Smooth muscle cell (in vitro differentiated cells): ENCODE measurements around the gene ALKBH3. TPM values are rescaled to one million over a fixed set of nuclear protein-coding genes. Genes with fewer than 3 reads are reported as not detected.

ENCODE experiments used
- DNase-seq: peaks from one replicate; lab custom pipeline; 2025; ENCODE audit not compliant: unreplicated experiment; lab: John Stamatoyannopoulos, UW
- H2AFZ ChIP-seq: fragments of 200-600 bp; sonication (generic); 2 replicates; pipeline ENCODE4 v1.6.0; 2016; ENCODE audit warnings: antibody characterized with exemption, low read depth, mild to moderate bottlenecking
- H3F3A ChIP-seq: fragments of 200-600 bp; sonication (generic); 2 replicates; pipeline ENCODE4 v1.6.0; 2017; ENCODE audit warnings: antibody characterized with exemption, low read depth
- H3K27ac ChIP-seq: fragments of 200-600 bp; sonication (generic); 2 replicates; pipeline ENCODE4 v1.5.1; 2016; ENCODE audit warnings: low read depth, mild to moderate bottlenecking
- H3K27me3 ChIP-seq: fragments of 200-600 bp; sonication (generic); 2 replicates; pipeline ENCODE4 v1.6.1; 2016; ENCODE audit warnings: low read depth, mild to moderate bottlenecking
- H3K36me3 ChIP-seq: fragments of 200-600 bp; sonication (generic); 2 replicates; pipeline ENCODE4 v1.5.1; 2016; ENCODE audit warnings: low read depth
- H3K4me1 ChIP-seq: fragments of 200-600 bp; sonication (generic); 2 replicates; pipeline ENCODE4 v1.5.1; 2016; ENCODE audit warnings: low read depth
- H3K4me2 ChIP-seq: fragments of 200-600 bp; sonication (generic); 2 replicates; pipeline ENCODE4 v1.6.0; 2016; ENCODE audit warnings: mild to moderate bottlenecking
- H3K4me3 ChIP-seq: fragments of 200-600 bp; sonication (generic); 2 replicates; pipeline ENCODE4 v1.5.1; 2016; ENCODE audit warnings: mild to moderate bottlenecking
- H3K79me2 ChIP-seq: fragments of 200-600 bp; sonication (generic); 2 replicates; pipeline ENCODE4 v1.6.0; 2016; ENCODE audit warnings: low read depth, mild to moderate bottlenecking
- H3K9ac ChIP-seq: fragments of 200-600 bp; sonication (generic); 2 replicates; pipeline ENCODE4 v1.6.0; 2016; ENCODE audit warnings: low read depth
- H3K9me3 ChIP-seq: fragments of 200-600 bp; sonication (generic); replicated peaks from 2 replicates; pipeline ENCODE4 v1.5.1; 2016; ENCODE audit warnings: low read depth
- H4K20me1 ChIP-seq: fragments of 200-600 bp; sonication (generic); 2 replicates; pipeline ENCODE4 v1.6.0; 2016; ENCODE audit warnings: low read depth
- WGBS: methylation state at CpG from one replicate; pipeline ENCODE4 v1.1.7; 2016; ENCODE audit warnings: low lambda C conversion rate; 5-methylcytosine and 5-hydroxymethylcytosine counted together
- polyA plus RNA-seq: library from polyadenylated mRNA; unstranded; fragments of >200 nt; fragmentation: Nextera tagmentation; extraction: Ambion mirVana; gene quantifications from 2 replicates; pipeline ENCODE4 v1.2.1, GENCODE V29; 2016
- total RNA-seq: library from RNA; depleted of rRNA; stranded (reverse); fragments of >200 nt; gene quantifications from 2 replicates; pipeline ENCODE4 v1.2.3, GENCODE V29; 2014
- TF ChIP-seq, protein P1 (sequence below): fragments of 200-600 bp; sonication (generic); IDR thresholded peaks from 2 replicates; pipeline ENCODE4 v1.5.1; 2017; ENCODE audit warnings: borderline replicate concordance, mild to moderate bottlenecking, antibody characterized with exemption; ENCODE audit not compliant: insufficient read depth, poor library complexity, severe bottlenecking

The ALKBH3 gene
- total and polyA plus RNA-seq, 2 experiments from 2014 or later: 29.9 to 34.3 TPM

DNA sequence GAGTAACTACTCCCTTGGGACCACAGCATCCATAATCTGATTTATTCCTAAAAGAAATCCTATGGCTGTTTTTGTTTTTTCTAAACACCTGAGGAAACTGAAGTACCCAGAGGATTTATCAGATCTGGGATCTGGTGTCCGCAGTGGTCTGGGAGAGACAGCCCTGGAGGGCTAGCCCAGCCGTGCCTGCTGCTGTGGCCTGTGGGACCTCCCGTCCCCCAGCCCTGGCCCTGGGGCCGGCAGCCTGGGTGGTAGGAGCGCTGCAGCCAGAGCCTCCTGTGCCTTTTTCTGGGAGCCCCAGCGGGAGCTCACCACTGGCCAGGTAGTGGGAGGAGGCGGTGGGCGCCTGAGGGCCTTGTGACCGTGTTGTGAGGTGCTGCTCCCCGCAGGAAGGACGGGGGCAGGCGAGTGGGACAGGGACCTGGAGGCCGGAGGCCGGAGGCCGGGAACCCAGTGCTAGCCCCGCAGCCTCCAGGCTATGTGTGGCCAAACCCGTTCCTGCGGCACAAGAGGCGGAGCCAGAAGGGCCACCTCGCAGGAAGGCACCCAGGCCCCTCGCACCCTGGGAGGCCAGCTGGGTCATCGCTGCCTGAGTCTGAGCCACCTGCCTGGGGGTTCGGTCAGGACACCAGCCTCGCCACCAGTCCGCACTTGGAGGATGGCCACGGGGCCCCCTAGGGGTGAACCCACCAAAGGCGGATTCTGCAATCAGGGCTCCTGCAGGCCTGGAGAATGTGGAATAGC, 43.7 kb downstream of the ALKBH3 start:
- TF ChIP-seq, protein P1, sequence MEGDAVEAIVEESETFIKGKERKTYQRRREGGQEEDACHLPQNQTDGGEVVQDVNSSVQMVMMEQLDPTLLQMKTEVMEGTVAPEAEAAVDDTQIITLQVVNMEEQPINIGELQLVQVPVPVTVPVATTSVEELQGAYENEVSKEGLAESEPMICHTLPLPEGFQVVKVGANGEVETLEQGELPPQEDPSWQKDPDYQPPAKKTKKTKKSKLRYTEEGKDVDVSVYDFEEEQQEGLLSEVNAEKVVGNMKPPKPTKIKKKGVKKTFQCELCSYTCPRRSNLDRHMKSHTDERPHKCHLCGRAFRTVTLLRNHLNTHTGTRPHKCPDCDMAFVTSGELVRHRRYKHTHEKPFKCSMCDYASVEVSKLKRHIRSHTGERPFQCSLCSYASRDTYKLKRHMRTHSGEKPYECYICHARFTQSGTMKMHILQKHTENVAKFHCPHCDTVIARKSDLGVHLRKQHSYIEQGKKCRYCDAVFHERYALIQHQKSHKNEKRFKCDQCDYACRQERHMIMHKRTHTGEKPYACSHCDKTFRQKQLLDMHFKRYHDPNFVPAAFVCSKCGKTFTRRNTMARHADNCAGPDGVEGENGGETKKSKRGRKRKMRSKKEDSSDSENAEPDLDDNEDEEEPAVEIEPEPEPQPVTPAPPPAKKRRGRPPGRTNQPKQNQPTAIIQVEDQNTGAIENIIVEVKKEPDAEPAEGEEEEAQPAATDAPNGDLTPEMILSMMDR: peak; percentile 11
- H3K9ac ChIP-seq: peak overlapping the region; percentile 92
- no peak for DNase-seq
- no peak overlapping the region for H3K4me3 ChIP-seq
- no peaks in the 10 kb centered on the region for H4K20me1 ChIP-seq
- peak overlapping the region; percentile 60 for H3K4me2 ChIP-seq
- H3F3A ChIP-seq: peaks cover 18% of the 10 kb centered on the region
- WGBS: 82% methylated on average over 26 of the region's 27 CpGs
- peak overlapping the region; percentile 98 for H3K27ac ChIP-seq
- no peaks in the 10 kb centered on the region for H3K79me2 ChIP-seq
- H3K4me1 ChIP-seq: peaks cover 22% of the 10 kb centered on the region
- no peaks in the 10 kb centered on the region for H3K36me3 ChIP-seq
- no peak overlapping the region for H2AFZ ChIP-seq
- H3K9me3 ChIP-seq: no peaks in the 10 kb centered on the region
- H3K27me3 ChIP-seq: no peaks in the 10 kb centered on the region

DNA sequence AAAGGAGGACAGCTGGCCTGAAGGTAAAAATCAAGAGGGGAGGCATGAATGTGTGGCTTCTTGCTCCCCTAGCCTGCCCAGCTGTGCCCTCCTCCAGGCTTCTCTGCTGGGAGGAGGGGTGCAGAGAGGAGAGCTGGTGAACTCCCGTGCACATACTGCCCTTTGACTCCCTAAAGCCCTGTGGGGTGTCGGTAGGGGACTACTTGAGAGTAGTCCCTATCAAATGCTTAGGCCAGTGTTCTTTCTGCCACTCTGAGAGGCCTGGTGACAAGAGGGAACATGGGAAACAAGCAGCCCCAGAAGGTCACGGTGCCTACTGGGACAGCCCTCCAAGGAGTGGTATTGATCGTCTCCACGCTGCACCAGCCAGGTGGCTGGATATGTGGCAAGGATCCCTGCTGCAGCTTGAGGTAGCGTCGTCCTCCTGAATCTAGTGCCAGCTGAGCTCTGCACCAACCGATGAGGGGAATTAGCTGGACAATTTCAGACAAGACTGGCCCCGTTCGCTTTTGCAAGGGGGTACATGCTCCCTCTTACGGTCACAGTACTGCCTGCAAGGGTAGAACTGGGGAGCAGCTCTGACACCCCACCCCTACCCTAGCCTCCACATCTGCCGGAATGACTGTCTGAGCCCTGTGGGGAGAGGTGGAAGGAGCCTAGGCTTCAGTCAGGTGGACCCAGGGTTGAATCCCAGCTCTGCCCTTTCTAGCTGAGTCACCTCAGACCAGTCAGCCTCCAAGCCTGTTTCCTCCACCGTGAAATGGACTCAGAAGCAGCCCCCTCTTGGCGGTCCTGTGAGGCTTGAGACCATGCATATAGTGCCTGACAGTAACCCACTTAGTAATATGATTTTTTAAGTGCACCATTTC, 44.7 kb downstream of the ALKBH3 start:
- H3K27me3 ChIP-seq: no peaks in the 10 kb centered on the region
- H4K20me1 ChIP-seq: no peaks in the 10 kb centered on the region
- no peak overlapping the region for H3K4me2 ChIP-seq
- H3K27ac ChIP-seq: no peak overlapping the region
- H3K36me3 ChIP-seq: no peaks in the 10 kb centered on the region
- no peak overlapping the region for H3K4me3 ChIP-seq
- no peaks in the 10 kb centered on the region for H3K9me3 ChIP-seq
- H3K4me1 ChIP-seq: peaks cover 22% of the 10 kb centered on the region
- H3K9ac ChIP-seq: no peak overlapping the region
- no peaks in the 10 kb centered on the region for H3K79me2 ChIP-seq
- TF ChIP-seq, protein P1: no peak
- peaks cover 9% of the 10 kb centered on the region for H3F3A ChIP-seq
- DNase-seq: no peak
- no peak overlapping the region for H2AFZ ChIP-seq
- WGBS: 89% methylated on average over 14 of the region's 14 CpGs

DNA sequence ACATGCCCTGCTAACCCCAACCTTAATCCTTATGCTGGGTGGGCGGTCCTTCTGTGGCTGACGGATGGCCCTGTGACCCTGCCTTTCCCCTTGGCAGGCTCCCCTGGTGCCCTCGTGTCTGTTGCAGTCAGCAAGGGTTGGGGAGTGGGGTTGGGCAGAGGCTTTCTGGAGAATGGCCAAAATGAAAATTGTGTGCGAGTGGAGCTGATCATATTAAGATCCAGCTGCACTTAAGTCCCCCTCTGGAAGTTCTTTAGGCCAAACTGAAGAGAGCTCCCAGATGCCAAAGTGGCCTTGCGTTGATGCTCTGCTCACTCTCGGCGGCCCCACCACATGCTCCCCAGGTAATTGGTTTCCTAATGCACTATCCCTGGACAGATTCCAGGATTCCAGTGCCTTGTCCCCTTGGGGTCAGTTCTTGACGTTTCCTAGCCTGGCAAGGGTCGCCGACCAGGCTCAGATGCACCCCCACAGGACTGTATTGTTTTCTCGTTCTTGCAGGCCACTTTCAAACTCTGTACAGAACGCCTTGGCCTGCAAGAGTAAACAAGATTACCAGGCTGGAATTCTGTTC, 45.4 kb downstream of the ALKBH3 start:
- Histone ChIP-seq H4K20me1 (no peaks in the 10 kb centered on the region), H3F3A (peaks cover 7% of the 10 kb centered on the region), H3K27ac (no peak overlapping the region), H3K9me3 (no peaks in the 10 kb centered on the region), H2AFZ (no peak overlapping the region), H3K4me3 (no peak overlapping the region), H3K4me2 (no peak overlapping the region), H3K4me1 (peaks cover 22% of the 10 kb centered on the region), H3K79me2 (no peaks in the 10 kb centered on the region), H3K36me3 (no peaks in the 10 kb centered on the region), H3K27me3 (no peaks in the 10 kb centered on the region), H3K9ac (no peak overlapping the region)
- WGBS: 79% methylated on average over 12 of the region's 12 CpGs
- TF ChIP-seq, protein P1: no peak
- no peak for DNase-seq
